HL-60 (cell line): ENCODE measurements around the gene PLBD2.

Source experiments
- DNase-seq, 2 experiments: peaks; one replicate each; pipeline ENCODE4 v3.0.0-alpha.2; 2010 to 2020; ENCODE audit warnings: low read depth in 1 of 2, low spot score in 1 of 2
- H3K27ac ChIP-seq: fragments of 250-450 bp; sonication (Bioruptor Pico); replicated peaks from 2 replicates; pipeline ENCODE4 v1.5.1; 2020; ENCODE audit warnings: mild to moderate bottlenecking, moderate library complexity
- H3K27me3 ChIP-seq: fragments of 250-450 bp; sonication (Bioruptor Pico); 2 replicates; pipeline ENCODE4 v1.5.1; 2021; ENCODE audit warnings: mild to moderate bottlenecking, moderate library complexity; ENCODE audit not compliant: insufficient read depth, poor library complexity, severe bottlenecking
- H3K4me3 ChIP-seq: replicated peaks from 2 replicates; pipeline ENCODE4 v1.5.1; 2011; ENCODE audit warnings: mild to moderate bottlenecking, control low read depth, low read length; ENCODE audit not compliant: insufficient read depth
- CTCF ChIP-seq: IDR thresholded peaks from one replicate; pipeline ENCODE4 v1.5.1; 2011; ENCODE audit warnings: low read length, control low read depth, inconsistent platforms; ENCODE audit not compliant: insufficient read depth
- GABPA ChIP-seq: IDR thresholded peaks from 2 replicates; pipeline ENCODE4 v1.6.1; 2012; ENCODE audit warnings: low read depth
- POLR2AphosphoS5 ChIP-seq: IDR thresholded peaks from 2 replicates; pipeline ENCODE4 v1.6.1; 2012; ENCODE audit warnings: low read depth
- REST ChIP-seq: IDR thresholded peaks from 2 replicates; pipeline ENCODE4 v1.6.1; 2012; ENCODE audit warnings: low read depth; ENCODE audit not compliant: insufficient replicate concordance
- SPI1 ChIP-seq: IDR thresholded peaks from 2 replicates; pipeline ENCODE4 v1.6.1; 2012; ENCODE audit warnings: low read depth, mild to moderate bottlenecking, borderline replicate concordance

The PLBD2 gene

GRCh38 chr12:113368331-113368730, 9.9 kb downstream of the PLBD2 start:
- H3K27ac ChIP-seq: no peak overlapping the region
- DNase-seq: no peak
- TF ChIP-seq POLR2AphosphoS5: no peak
- no peak for TF ChIP-seq SPI1
- TF ChIP-seq CTCF: no peak
- no peak for TF ChIP-seq REST
- H3K4me3 ChIP-seq: no peak overlapping the region
- H3K27me3 ChIP-seq: no peaks in the 10 kb centered on the region

GRCh38 chr12:113369391-113369985, 11.1 kb downstream of the PLBD2 start:
- TF ChIP-seq REST (no peak), POLR2AphosphoS5 (no peak), SPI1 (no peak), GABPA (no peak), CTCF (no peak)
- Histone ChIP-seq H3K4me3 (no peak overlapping the region), H3K27me3 (no peaks in the 10 kb centered on the region), H3K27ac (no peak overlapping the region)
- DNase-seq: no peak

GRCh38 chr12:113370923-113371682, 12.7 kb downstream of the PLBD2 start:
- H3K27me3 ChIP-seq: no peaks in the 10 kb centered on the region
- TF ChIP-seq REST (no peak), GABPA (no peak), CTCF (no peak), POLR2AphosphoS5 (no peak), SPI1 (no peak)
- no peak overlapping the region for H3K4me3 ChIP-seq
- H3K27ac ChIP-seq: no peak overlapping the region
- no peak for DNase-seq
